Stimulated activated naive B cell treated with anti-CD40 and anti-IgM and Interleukin-4, amounts not matched to agents 10 μg/mL and 1 μg/mL and 100 μg/mL, for 72 hours (primary cell): Measurements from ENCODE around the gene KCNF1.

Source experiments
- ATAC-seq, 2 donors: fragments of 150-1000 bp; cut with Tn5 transposase; replicated peaks; 2 replicates each; pipeline ENCODE4 v1.10.0; 2021; ENCODE audit warnings: moderate library complexity in 1 of 2
- DNase-seq: peaks from one replicate; pipeline ENCODE4 v3.0.0; 2021
- H3K27ac Mint-ChIP-seq: one replicate; pipeline ENCODE4 v1.8.0; 2022; ENCODE audit warnings: mild to moderate bottlenecking, mixed read lengths
- H3K27me3 Mint-ChIP-seq, 2 donors: one replicate each; pipeline ENCODE4 v1.8.0; 2022; ENCODE audit warnings: mixed read lengths in 2 of 2
- H3K36me3 Mint-ChIP-seq, 2 donors: one replicate each; pipeline ENCODE4 v1.8.0; 2022; ENCODE audit warnings: mixed read lengths in 2 of 2, mild to moderate bottlenecking in 1 of 2
- H3K4me1 Mint-ChIP-seq, 2 donors: one replicate each; pipeline ENCODE4 v1.8.0; 2022; ENCODE audit warnings: mixed read lengths in 2 of 2, mild to moderate bottlenecking in 1 of 2
- H3K4me3 Mint-ChIP-seq, 2 donors: one replicate each; pipeline ENCODE4 v1.8.0; 2022; ENCODE audit warnings: mild to moderate bottlenecking in 2 of 2, mixed read lengths in 2 of 2, moderate library complexity in 1 of 2
- H3K9me3 Mint-ChIP-seq, 2 donors: one replicate each; pipeline ENCODE4 v1.8.0; 2022; ENCODE audit warnings: mixed read lengths in 2 of 2, mild to moderate bottlenecking in 1 of 2

KCNF1 gene

GRCh38 chr2:10905006-10905861 is 6.5 kb upstream of the KCNF1 start:
- H3K4me1 Mint-ChIP-seq: no peaks in the 10 kb centered on the region
- H3K36me3 Mint-ChIP-seq: no peaks in the 10 kb centered on the region
- ATAC-seq: no peak
- no peak overlapping the region for H3K27ac Mint-ChIP-seq
- peaks cover 14 to 20% of the 10 kb centered on the region in 2 donors for H3K27me3 Mint-ChIP-seq
- DNase-seq: no peak
- peaks cover 0 to 4% of the 10 kb centered on the region in 2 donors for H3K9me3 Mint-ChIP-seq
- H3K4me3 Mint-ChIP-seq: no peak overlapping the region

- Mint-ChIP-seq H3K9me3 (peaks cover 0 to 4% of the 10 kb centered on the region in 2 donors), H3K27ac (no peak overlapping the region), H3K27me3 (peaks cover 17 to 18% of the 10 kb centered on the region in 2 donors), H3K4me1 (peaks cover 0 to under 1% of the 10 kb centered on the region in 2 donors), H3K4me3 (no peak overlapping the region), H3K36me3 (peaks cover 0 to under 1% of the 10 kb centered on the region in 2 donors)
- no peak for ATAC-seq
- no peak for DNase-seq
Measured at GRCh38 chr2:10905862-10906143, 5.9 kb upstream of the KCNF1 start.

DNA sequence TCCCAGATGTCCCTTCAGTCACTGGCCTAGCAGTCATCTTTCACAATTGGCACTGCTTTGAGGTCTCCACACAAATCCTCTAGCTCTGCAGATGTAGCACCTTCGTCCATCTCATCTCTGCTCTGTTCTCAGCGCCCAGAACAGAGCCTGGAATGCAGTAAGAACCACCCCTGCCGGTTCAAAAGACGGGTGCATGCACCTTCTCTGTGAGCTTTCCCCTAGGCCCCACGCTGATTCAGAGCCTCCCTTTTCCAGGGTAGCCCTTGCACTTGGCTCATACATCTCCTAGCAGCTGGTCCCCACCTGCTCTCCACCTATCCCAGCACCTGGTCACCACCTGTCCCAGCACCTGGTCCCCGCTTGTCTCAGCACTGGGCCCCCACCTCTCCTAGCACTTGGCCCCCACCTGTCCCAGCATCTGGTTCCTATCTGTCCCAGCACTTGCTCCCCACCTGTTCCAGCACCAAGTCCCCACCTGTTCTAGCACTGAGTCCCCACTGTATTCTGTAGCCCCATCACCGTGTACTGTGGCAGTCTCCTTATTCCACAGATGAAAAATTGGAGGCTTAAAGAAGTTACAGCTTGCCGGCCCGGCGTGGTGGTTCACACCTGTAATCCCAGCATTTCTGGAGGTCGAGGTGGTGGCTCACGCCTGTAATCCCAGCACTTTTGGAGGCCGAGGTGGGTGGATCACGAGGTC is 4.7 kb upstream of the KCNF1 start:
- H3K27ac Mint-ChIP-seq: no peak overlapping the region
- H3K9me3 Mint-ChIP-seq: peaks cover 0 to 4% of the 10 kb centered on the region in 2 donors
- H3K36me3 Mint-ChIP-seq: peaks cover 0 to 4% of the 10 kb centered on the region in 2 donors
- no peak for DNase-seq
- H3K4me1 Mint-ChIP-seq: peaks cover 0 to 3% of the 10 kb centered on the region in 2 donors
- peaks cover 23% of the 10 kb centered on the region in 2 donors for H3K27me3 Mint-ChIP-seq
- peak in 1 of 2 donors; percentile 7 for ATAC-seq
- no peak overlapping the region for H3K4me3 Mint-ChIP-seq

DNA sequence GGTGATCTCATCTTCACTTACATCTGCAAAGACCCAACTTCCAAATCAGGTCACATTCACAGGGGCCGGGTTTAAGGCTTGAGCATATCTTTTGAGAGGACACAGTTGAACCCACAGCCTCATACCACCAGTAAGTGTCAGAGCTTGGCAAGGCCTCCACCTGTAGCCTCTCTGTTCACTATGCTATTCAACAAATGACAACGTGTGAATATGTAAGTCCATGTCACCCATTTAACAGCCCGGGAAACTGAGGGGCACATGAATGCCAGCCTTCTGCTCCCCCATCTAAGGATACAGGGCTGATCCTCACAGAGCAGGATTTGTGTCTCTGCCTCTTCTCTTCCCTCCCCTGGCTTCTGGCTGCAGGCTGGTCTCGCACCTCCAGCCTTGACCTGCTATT is 3.5 kb upstream of the KCNF1 start:
- Mint-ChIP-seq H3K27me3 (peaks cover 31 to 33% of the 10 kb centered on the region in 2 donors), H3K9me3 (peaks cover 0 to 4% of the 10 kb centered on the region in 2 donors), H3K4me3 (no peak overlapping the region), H3K27ac (no peak overlapping the region), H3K4me1 (peaks cover 0 to 5% of the 10 kb centered on the region in 2 donors), H3K36me3 (peaks cover 0 to 4% of the 10 kb centered on the region in 2 donors)
- DNase-seq (no peak), ATAC-seq (no peak)

DNA sequence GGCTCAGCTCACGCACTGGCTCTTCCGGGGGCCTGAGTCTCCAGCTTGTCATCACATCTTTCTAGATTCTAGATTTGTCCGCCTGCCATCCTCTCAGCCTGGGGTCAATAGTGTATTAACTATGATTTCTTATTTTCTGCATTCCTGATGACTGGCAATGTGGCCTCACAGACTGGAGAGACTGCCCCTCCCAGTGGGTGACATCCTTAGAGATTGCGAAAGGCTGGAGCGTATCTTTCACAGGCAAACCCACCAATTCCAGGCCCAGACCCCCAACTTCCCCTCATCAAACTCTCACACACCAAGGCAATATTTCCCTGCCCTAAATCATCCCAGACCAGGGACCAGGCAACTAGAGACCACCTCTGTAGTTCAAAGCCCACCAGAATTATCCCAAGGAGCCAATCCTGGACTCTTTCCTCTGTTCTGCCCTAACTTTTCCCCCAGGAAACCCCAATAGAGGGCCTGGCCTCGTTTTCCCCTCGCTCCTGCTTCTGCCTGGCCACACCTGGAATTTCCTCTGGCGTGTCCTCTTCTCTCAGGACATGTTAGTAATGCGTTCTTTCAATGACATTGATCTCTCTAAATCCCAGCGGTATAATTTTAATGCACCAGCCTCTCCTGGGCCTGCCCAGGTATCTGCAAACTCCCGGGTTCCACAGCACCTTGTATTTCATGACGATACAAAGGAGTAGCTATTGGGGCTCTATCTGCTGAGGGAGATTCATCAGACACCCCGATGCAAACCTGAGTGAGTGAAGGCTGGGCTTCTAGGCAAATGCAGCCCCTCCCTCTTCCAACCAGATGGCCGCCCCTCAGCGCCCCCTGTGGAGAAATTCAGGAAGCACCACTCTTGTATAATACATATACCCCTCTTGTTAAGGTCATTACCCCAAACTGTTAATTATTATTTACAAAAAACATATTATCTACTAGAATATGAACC is 2.4 kb upstream of the KCNF1 start:
- H3K27me3 Mint-ChIP-seq: peaks cover 42 to 44% of the 10 kb centered on the region in 2 donors
- H3K36me3 Mint-ChIP-seq: peaks cover 0 to 4% of the 10 kb centered on the region in 2 donors
- DNase-seq (no peak), ATAC-seq (peak; percentile 41 to 48)
- no peak overlapping the region for H3K27ac Mint-ChIP-seq
- H3K4me3 Mint-ChIP-seq: no peak overlapping the region
- peaks cover 0 to 1% of the 10 kb centered on the region in 2 donors for H3K9me3 Mint-ChIP-seq
- peaks cover 0 to 5% of the 10 kb centered on the region in 2 donors for H3K4me1 Mint-ChIP-seq

- Mint-ChIP-seq H3K4me3 (no peak overlapping the region), H3K27me3 (peaks cover 49 to 51% of the 10 kb centered on the region in 2 donors), H3K27ac (no peak overlapping the region), H3K9me3 (no peaks in the 10 kb centered on the region), H3K36me3 (peaks cover 0 to 4% of the 10 kb centered on the region in 2 donors), H3K4me1 (peaks cover 0 to 9% of the 10 kb centered on the region in 2 donors)
- ATAC-seq (no peak), DNase-seq (no peak)
Measured at GRCh38 chr2:10909996-10910341, 1.8 kb upstream of the KCNF1 start.

DNA sequence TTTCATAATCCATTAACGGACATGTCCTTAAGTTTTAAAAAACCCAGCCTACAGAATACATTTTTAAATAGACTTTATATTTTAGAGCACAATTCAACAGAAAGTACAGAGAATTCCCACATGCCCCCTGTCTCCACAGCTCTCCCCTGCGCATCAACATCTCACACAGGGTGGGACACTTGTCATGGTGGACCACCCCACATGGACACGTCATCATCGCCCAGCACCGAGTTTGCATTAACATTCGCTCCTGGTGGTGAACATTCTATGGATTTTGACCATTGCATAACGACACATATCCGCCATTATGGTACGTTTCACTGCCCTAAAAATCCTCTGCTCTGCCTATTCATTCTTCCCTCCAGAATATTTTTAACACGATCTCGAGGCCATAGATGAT is 1.1 kb upstream of the KCNF1 start:
- Mint-ChIP-seq H3K4me3 (no peak overlapping the region), H3K27ac (no peak overlapping the region), H3K36me3 (peaks cover 0 to 4% of the 10 kb centered on the region in 2 donors), H3K4me1 (peaks cover 0 to 9% of the 10 kb centered on the region in 2 donors), H3K9me3 (no peaks in the 10 kb centered on the region), H3K27me3 (peaks cover 55 to 57% of the 10 kb centered on the region in 2 donors)
- ATAC-seq (no peak), DNase-seq (no peak)

DNA sequence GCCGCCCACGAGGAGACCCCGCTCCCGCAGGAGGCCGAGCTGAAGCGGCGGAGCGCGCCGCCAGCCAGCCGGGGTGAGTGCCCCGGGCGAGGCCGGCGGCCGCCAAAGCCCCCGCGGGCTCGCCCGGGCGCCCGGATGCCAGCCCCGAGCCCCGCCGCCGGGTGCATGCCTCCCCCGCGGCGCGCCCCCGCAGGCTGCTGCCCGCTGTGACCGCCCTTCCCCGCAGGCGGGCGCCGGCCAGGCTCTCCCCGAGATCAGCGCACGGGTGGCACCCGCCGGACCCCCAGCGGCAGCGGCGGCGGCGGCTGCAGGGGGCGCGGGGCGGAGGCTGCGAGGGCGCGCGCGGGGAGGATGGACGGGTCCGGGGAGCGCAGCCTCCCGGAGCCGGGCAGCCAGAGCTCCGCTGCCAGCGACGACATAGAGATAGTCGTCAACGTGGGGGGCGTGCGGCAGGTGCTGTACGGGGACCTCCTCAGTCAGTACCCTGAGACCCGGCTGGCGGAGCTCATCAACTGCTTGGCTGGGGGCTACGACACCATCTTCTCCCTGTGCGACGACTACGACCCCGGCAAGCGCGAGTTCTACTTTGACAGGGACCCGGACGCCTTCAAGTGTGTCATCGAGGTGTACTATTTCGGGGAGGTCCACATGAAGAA is 470 bp downstream of the KCNF1 start:
- Mint-ChIP-seq H3K27ac (no peak overlapping the region), H3K4me1 (peaks cover 0 to 9% of the 10 kb centered on the region in 2 donors), H3K27me3 (peaks cover 55 to 61% of the 10 kb centered on the region in 2 donors), H3K4me3 (no peak overlapping the region), H3K36me3 (peaks cover 0 to 4% of the 10 kb centered on the region in 2 donors), H3K9me3 (no peaks in the 10 kb centered on the region)
- ATAC-seq (no peak), DNase-seq (no peak)

- no peak for ATAC-seq
- peak overlapping the region; percentile 42 for H3K27ac Mint-ChIP-seq
- DNase-seq: no peak
- peaks cover 59 to 61% of the 10 kb centered on the region in 2 donors for H3K27me3 Mint-ChIP-seq
- H3K4me1 Mint-ChIP-seq: peaks cover 0 to 9% of the 10 kb centered on the region in 2 donors
- peak overlapping the region in 1 of 2 donors; percentile 10 for H3K4me3 Mint-ChIP-seq
- H3K9me3 Mint-ChIP-seq: no peaks in the 10 kb centered on the region
- H3K36me3 Mint-ChIP-seq: peaks cover 0 to 4% of the 10 kb centered on the region in 2 donors
Measured at GRCh38 chr2:10912796-10913455, 1.2 kb downstream of the KCNF1 start.

DNA sequence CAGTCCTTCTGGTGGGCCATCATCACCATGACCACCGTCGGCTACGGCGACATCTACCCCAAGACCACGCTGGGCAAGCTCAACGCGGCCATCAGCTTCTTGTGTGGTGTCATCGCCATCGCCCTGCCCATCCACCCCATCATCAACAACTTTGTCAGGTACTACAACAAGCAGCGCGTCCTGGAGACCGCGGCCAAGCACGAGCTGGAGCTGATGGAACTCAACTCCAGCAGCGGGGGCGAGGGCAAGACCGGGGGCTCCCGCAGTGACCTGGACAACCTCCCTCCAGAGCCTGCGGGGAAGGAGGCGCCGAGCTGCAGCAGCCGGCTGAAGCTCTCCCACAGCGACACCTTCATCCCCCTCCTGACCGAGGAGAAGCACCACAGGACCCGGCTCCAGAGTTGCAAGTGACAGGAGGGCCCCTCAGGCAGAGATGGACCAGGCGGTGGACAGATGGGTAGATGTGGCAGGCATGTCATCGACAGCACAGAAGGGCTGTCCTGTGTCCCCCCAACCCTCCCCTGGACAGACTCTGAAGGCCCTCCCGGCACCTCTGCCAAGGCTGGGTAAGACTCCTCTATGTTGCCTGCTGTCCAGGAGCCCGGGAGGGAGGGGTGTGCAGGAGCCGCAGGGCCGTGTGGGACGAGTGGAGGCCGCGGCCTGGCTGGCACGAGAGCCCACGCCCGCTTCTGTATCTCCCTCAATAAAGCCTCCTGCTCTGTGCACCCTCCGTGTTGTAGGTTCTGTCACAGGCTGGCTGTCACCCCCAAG is 2.0 kb downstream of the KCNF1 start:
- peaks cover 0 to 9% of the 10 kb centered on the region in 2 donors for H3K4me1 Mint-ChIP-seq
- H3K27ac Mint-ChIP-seq: peak overlapping the region; percentile 42
- DNase-seq (no peak), ATAC-seq (no peak)
- H3K36me3 Mint-ChIP-seq: peaks cover 0 to 4% of the 10 kb centered on the region in 2 donors
- peaks cover 0 to 2% of the 10 kb centered on the region in 2 donors for H3K9me3 Mint-ChIP-seq
- H3K4me3 Mint-ChIP-seq: no peak overlapping the region
- H3K27me3 Mint-ChIP-seq: peaks cover 58 to 61% of the 10 kb centered on the region in 2 donors

GRCh38 chr2:10914272-10914693 is 2.5 kb downstream of the KCNF1 start:
- peaks cover 52 to 56% of the 10 kb centered on the region in 2 donors for H3K27me3 Mint-ChIP-seq
- peaks cover 0 to 4% of the 10 kb centered on the region in 2 donors for H3K36me3 Mint-ChIP-seq
- H3K27ac Mint-ChIP-seq: no peak overlapping the region
- H3K4me1 Mint-ChIP-seq: peaks cover 0 to 9% of the 10 kb centered on the region in 2 donors
- no peak for DNase-seq
- ATAC-seq: no peak
- H3K9me3 Mint-ChIP-seq: peaks cover 0 to 2% of the 10 kb centered on the region in 2 donors
- no peak overlapping the region for H3K4me3 Mint-ChIP-seq

GRCh38 chr2:10915236-10915635 is 3.5 kb downstream of the KCNF1 start:
- H3K4me1 Mint-ChIP-seq: peaks cover 4 to 12% of the 10 kb centered on the region in 2 donors
- H3K9me3 Mint-ChIP-seq: peaks cover 0 to 2% of the 10 kb centered on the region in 2 donors
- H3K27me3 Mint-ChIP-seq: peaks cover 47 to 48% of the 10 kb centered on the region in 2 donors
- H3K27ac Mint-ChIP-seq: no peak overlapping the region
- ATAC-seq (no peak), DNase-seq (no peak)
- H3K36me3 Mint-ChIP-seq: peaks cover 0 to 4% of the 10 kb centered on the region in 2 donors
- H3K4me3 Mint-ChIP-seq: no peak overlapping the region
